Panc1 (cell line): ENCODE measurements around the gene POC5. TPM values are rescaled to one million over a fixed set of nuclear protein-coding genes. Genes with fewer than 3 reads are reported as not detected.

ENCODE experiments used
- ATAC-seq: fragments of 200-7000 bp; cut with Tn5 transposase; 2 replicates; pipeline ENCODE4 v1.9.1; 2020; ENCODE audit warnings: mild to moderate bottlenecking, moderate library complexity
- BruUV-seq: library from RNA; stranded (reverse); fragments of 400-500 nt; replicated peaks from 2 replicates; lab custom pipeline; 2021; lab: Mats Ljungman, UMichigan
- CTCF ChIA-PET: fragments of 300-600 bp; sonication (Branson Sonifier 250); formaldehyde crosslinking; loops from one replicate; lab custom pipeline; 2022; ENCODE audit warnings: antibody characterized with exemption; lab: Charles Lee
- POLR2A ChIA-PET: fragments of 300-600 bp; sonication (Branson Sonifier 250); formaldehyde crosslinking; loops from one replicate; lab custom pipeline; 2022; ENCODE audit warnings: antibody characterized with exemption; lab: Charles Lee
- DNase-seq: peaks from one replicate; pipeline ENCODE4 v3.0.0-alpha.2; 2010; ENCODE audit warnings: low read depth, low spot score
- H3K27ac ChIP-seq: 2 replicates; pipeline ENCODE4 v1.5.1; 2011; ENCODE audit warnings: mild to moderate bottlenecking, low read length, inconsistent platforms
- H3K27me3 ChIP-seq: fragments of 200-500 bp; sonication (Bioruptor generic); 2 replicates; pipeline ENCODE4 v1.6.0; 2014; ENCODE audit warnings: low read length, inconsistent platforms; ENCODE audit not compliant: control insufficient read depth, insufficient read depth
- H3K36me3 ChIP-seq: fragments of 200-500 bp; sonication (Bioruptor generic); 2 replicates; pipeline ENCODE4 v1.5.1; 2014; ENCODE audit warnings: inconsistent platforms, mild to moderate bottlenecking, low read length, moderate library complexity; ENCODE audit not compliant: control insufficient read depth, insufficient read depth
- H3K4me1 ChIP-seq: 2 replicates; pipeline ENCODE4 v1.5.1; 2011; ENCODE audit warnings: inconsistent platforms, mild to moderate bottlenecking, low read length, moderate library complexity; ENCODE audit not compliant: control insufficient read depth, insufficient read depth
- H3K4me3 ChIP-seq, 2 experiments: 2 replicates each; pipeline ENCODE4 v1.5.1; 2011 to 2012; ENCODE audit warnings: low read depth in 2 of 2, low read length in 2 of 2, mild to moderate bottlenecking in 2 of 2, inconsistent platforms in 1 of 2, moderate library complexity in 1 of 2
- H3K9me3 ChIP-seq: fragments of 200-500 bp; sonication (Bioruptor generic); 2 replicates; pipeline ENCODE4 v1.5.1; 2014; ENCODE audit warnings: low read depth, mild to moderate bottlenecking, inconsistent platforms, low read length, moderate library complexity; ENCODE audit not compliant: control insufficient read depth, insufficient read depth
- CTCF ChIP-seq: fragments of 450-650 bp; IDR thresholded peaks from 2 replicates; pipeline ENCODE4 v1.5.1; 2017; ENCODE audit warnings: mild to moderate bottlenecking
- POLR2AphosphoS5 ChIP-seq: IDR thresholded peaks from 2 replicates; pipeline ENCODE4 v1.6.1; 2012; ENCODE audit warnings: mild to moderate bottlenecking, low read depth, low read length, moderate library complexity
- REST ChIP-seq, 2 experiments: IDR thresholded peaks; 2 replicates each; pipeline ENCODE4 v1.6.1; 2011 to 2012; ENCODE audit warnings: low read depth in 2 of 2, control low read depth in 1 of 2, low read length in 1 of 2, mild to moderate bottlenecking in 1 of 2, moderate library complexity in 1 of 2; ENCODE audit not compliant: insufficient read depth in 1 of 2
- SIN3A ChIP-seq: IDR thresholded peaks from 2 replicates; pipeline ENCODE4 v1.6.1; 2012; ENCODE audit warnings: low read depth, mild to moderate bottlenecking, low read length, moderate library complexity, borderline replicate concordance; ENCODE audit not compliant: insufficient read depth
- TCF7L2 ChIP-seq: IDR thresholded peaks from 2 replicates; pipeline ENCODE4 v1.6.1; 2011; ENCODE audit warnings: mild to moderate bottlenecking, low read depth, low read length, inconsistent platforms
- in situ Hi-C: cut with HindIII; loops from 2 replicates; pipeline ENCODE4 v1.10.0; 2016; ENCODE audit warnings: low sequenced_read_pairs, low pct_unique_long_range_greater_than_20kb
- intact Hi-C: fragments of 100-400 bp; cut with micrococcal nuclease; formaldehyde crosslinking; loops from one replicate; pipeline ENCODE4 v1.10.0; 2022; ENCODE audit not compliant: unreplicated experiment
- total RNA-seq: library from RNA; stranded (reverse); gene quantifications from one replicate; pipeline ENCODE4 v1.2.1, GENCODE V29; 2021; ENCODE audit not compliant: unreplicated experiment

The POC5 gene
- total RNA-seq, 1 experiment from 2014 or later, result 19.7 TPM

GRCh38 chr5:75654693-75655295 is 62.4 kb downstream of the POC5 start:
- Histone ChIP-seq H3K4me3 (no peak overlapping the region), H3K4me1 (no peaks in the 10 kb centered on the region), H3K36me3 (no peaks in the 10 kb centered on the region), H3K27me3 (no peaks in the 10 kb centered on the region), H3K27ac (no peak overlapping the region), H3K9me3 (no peaks in the 10 kb centered on the region)
- POLR2A ChIA-PET, result no interaction called here
- DNase-seq, result no peak
- in situ Hi-C loops, result no loop called here
- TF ChIP-seq SIN3A, result no peak
- no peak for TF ChIP-seq TCF7L2
- TF ChIP-seq REST (IDR thresholded peaks at IDR 0.05; ENCODE audit: insufficient read depth in 1 of 2, low read depth in 2 of 2, low read length in 1 of 2), result no peak
- no peak for TF ChIP-seq CTCF
- no peak for TF ChIP-seq POLR2AphosphoS5
- CTCF ChIA-PET, result no interaction called here
- intact Hi-C loops, result no loop called here
- ATAC-seq, result no peak
- BruUV-seq, result no TSS peak

GRCh38 chr5:75653521-75653920 is 63.7 kb downstream of the POC5 start:
- no peak for TF ChIP-seq CTCF
- no peak for TF ChIP-seq SIN3A
- TF ChIP-seq REST (IDR thresholded peaks at IDR 0.05; ENCODE audit: insufficient read depth in 1 of 2, low read depth in 2 of 2, low read length in 1 of 2), result no peak
- no peak for TF ChIP-seq TCF7L2
- TF ChIP-seq POLR2AphosphoS5, result no peak
- no peaks in the 10 kb centered on the region for H3K9me3 ChIP-seq
- no peak for ATAC-seq
- H3K27me3 ChIP-seq, result no peaks in the 10 kb centered on the region
- H3K4me3 ChIP-seq, result no peak overlapping the region
- no peaks in the 10 kb centered on the region for H3K36me3 ChIP-seq
- in situ Hi-C loops, result no loop called here
- no TSS peak for BruUV-seq
- intact Hi-C loops, result no loop called here
- ChIA-PET POLR2A (no interaction called here), CTCF (no interaction called here)
- H3K4me1 ChIP-seq, result no peaks in the 10 kb centered on the region
- no peak overlapping the region for H3K27ac ChIP-seq
- no peak for DNase-seq
